Uterus (tissue), 4 donors: ENCODE data around the gene LPCAT2. TPM values are rescaled to one million over a fixed set of nuclear protein-coding genes. Genes with fewer than 3 reads are reported as not detected.
A peak's percentile ranks its signal among the peaks of the same experiment; 100 is the strongest.

Experiments used
- DNase-seq, 2 donors: peaks; one replicate each; pipeline ENCODE4 v3.0.0-alpha.2; 2019 to 2020
- H3K27ac ChIP-seq, 2 donors: fragments of 200-600 bp; sonication (generic); 1 replicate in 1 of 2; 2 replicates in 1 of 2; pipeline ENCODE4 v1.5.1; 2016 to 2018
- H3K27me3 ChIP-seq, 2 donors: fragments of 200-600 bp; sonication (generic); one replicate each; pipeline ENCODE4 v1.5.1; 2018 to 2019; ENCODE audit warnings: control low read depth in 1 of 2
- H3K36me3 ChIP-seq, 2 donors: fragments of 200-600 bp; sonication (generic); one replicate each; pipeline ENCODE4 v1.5.1; 2019; ENCODE audit warnings: control low read depth in 1 of 2
- H3K4me1 ChIP-seq, 2 donors: fragments of 200-600 bp; sonication (generic); one replicate each; pipeline ENCODE4 v1.5.1; 2018 to 2019; ENCODE audit warnings: control low read depth in 1 of 2
- H3K4me3 ChIP-seq, 2 donors: fragments of 200-600 bp; sonication (generic); 1 replicate in 1 of 2; 2 replicates in 1 of 2; pipeline ENCODE4 v1.5.1; 2018 to 2019; ENCODE audit warnings: mild to moderate bottlenecking in 1 of 2
- H3K9me3 ChIP-seq, 2 donors: fragments of 200-600 bp; sonication (generic); one replicate each; pipeline ENCODE4 v1.5.1; 2019; ENCODE audit warnings: control low read depth in 1 of 2
- POLR2A ChIP-seq, 2 donors: fragments of 450-650 bp; IDR thresholded peaks; one replicate each; pipeline ENCODE4 v1.6.1; 2016; ENCODE audit warnings: antibody characterized with exemption in 2 of 2, mild to moderate bottlenecking in 1 of 2, moderate library complexity in 1 of 2
- intact Hi-C: fragments of 100-400 bp; cut with DNase I; formaldehyde crosslinking; loops from one replicate; pipeline ENCODE4 v1.15.1; 2023; ENCODE audit warnings: low total_unique reads
- total RNA-seq, 4 donors: library from RNA; depleted of rRNA in 3 of 4; stranded (reverse); fragments of >200 nt in 3 of 4; gene quantifications; one replicate each; pipeline versions ENCODE4 v1.1.0 to v1.2.4, GENCODE V29; 2014 to 2023
- TF ChIP-seq, protein P1 (sequence below), 4 experiments: fragments of 200-600 bp in 2 of 4; fragments of 450-650 bp in 2 of 4; sonication (generic) in 2 of 4; IDR thresholded peaks; one replicate each; pipeline ENCODE4 v1.5.1; 2016 to 2019; ENCODE audit warnings: antibody characterized with exemption in 4 of 4, mild to moderate bottlenecking in 2 of 4, moderate library complexity in 1 of 4
- donor health status: DM: yes; HTN: yes; CAD: no.

The LPCAT2 gene
- total RNA-seq, 4 donors from 2014 or later: 28.8 to 52.9 (median 36.3) TPM

DNA sequence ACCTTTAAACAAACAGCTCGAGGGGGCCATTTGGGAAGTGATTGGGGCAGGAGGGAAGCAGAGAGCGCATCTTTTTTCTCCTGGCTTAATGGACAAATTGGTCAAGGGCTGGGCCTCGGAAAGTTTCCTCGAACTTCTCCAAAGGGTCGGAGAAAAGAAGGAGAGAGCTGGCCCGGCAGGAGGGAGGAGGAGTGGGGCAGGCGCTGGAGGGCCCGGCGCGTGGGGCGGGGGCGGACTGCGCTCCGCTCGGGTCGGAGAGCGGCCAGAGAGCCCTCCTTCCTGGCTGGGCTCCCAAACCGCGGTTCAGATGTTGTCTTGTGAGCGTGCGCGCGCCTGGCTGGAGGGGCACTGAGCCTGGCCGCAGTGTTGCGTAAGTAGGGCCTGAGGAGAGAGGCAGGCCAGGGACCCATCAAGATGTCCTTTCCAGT, 28.6 kb upstream of the LPCAT2 start:
- Histone ChIP-seq H3K36me3 (no peaks in the 10 kb centered on the region), H3K4me3 (peak overlapping the region; percentile 50 to 73), H3K9me3 (no peaks in the 10 kb centered on the region), H3K27ac (peak overlapping the region; percentile 95 to 97), H3K27me3 (no peaks in the 10 kb centered on the region), H3K4me1 (peaks cover 0 to 6% of the 10 kb centered on the region in 2 donors)
- peak; percentile 14 to 60 for TF ChIP-seq POLR2A (IDR thresholded peaks at IDR 0.05)
- TF ChIP-seq, protein P1, sequence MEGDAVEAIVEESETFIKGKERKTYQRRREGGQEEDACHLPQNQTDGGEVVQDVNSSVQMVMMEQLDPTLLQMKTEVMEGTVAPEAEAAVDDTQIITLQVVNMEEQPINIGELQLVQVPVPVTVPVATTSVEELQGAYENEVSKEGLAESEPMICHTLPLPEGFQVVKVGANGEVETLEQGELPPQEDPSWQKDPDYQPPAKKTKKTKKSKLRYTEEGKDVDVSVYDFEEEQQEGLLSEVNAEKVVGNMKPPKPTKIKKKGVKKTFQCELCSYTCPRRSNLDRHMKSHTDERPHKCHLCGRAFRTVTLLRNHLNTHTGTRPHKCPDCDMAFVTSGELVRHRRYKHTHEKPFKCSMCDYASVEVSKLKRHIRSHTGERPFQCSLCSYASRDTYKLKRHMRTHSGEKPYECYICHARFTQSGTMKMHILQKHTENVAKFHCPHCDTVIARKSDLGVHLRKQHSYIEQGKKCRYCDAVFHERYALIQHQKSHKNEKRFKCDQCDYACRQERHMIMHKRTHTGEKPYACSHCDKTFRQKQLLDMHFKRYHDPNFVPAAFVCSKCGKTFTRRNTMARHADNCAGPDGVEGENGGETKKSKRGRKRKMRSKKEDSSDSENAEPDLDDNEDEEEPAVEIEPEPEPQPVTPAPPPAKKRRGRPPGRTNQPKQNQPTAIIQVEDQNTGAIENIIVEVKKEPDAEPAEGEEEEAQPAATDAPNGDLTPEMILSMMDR (IDR thresholded peaks at IDR 0.05): no peak
- intact Hi-C loops: no loop called here
- DNase-seq: peak; percentile 95 to 96

DNA sequence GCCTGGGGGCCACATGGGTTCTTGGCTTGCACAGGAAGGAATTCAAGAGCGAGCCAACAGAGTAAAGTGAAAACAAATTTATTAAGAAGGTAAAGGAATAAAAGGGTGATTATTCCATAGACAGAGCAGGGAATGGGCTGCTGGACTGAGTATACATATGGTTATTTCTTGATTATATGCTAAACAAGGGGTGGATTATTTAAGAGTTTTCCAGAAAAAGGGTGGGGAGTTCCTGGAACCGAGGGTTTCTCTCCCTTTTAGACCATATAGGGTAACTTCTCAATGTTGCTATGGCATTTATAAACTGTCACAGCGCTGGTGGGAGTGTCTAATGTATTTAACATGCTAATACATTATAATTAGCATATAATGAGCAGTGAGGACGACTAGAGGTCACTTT, 27.8 kb upstream of the LPCAT2 start:
- H3K4me3 ChIP-seq: peak overlapping the region; percentile 50 to 73
- intact Hi-C loops: no loop called here
- DNase-seq: no peak
- H3K36me3 ChIP-seq: no peaks in the 10 kb centered on the region
- H3K4me1 ChIP-seq: peaks cover 0 to 6% of the 10 kb centered on the region in 2 donors
- TF ChIP-seq, protein P1 (IDR thresholded peaks at IDR 0.05): no peak
- no peaks in the 10 kb centered on the region for H3K27me3 ChIP-seq
- peak overlapping the region; percentile 95 to 97 for H3K27ac ChIP-seq
- no peaks in the 10 kb centered on the region for H3K9me3 ChIP-seq

DNA sequence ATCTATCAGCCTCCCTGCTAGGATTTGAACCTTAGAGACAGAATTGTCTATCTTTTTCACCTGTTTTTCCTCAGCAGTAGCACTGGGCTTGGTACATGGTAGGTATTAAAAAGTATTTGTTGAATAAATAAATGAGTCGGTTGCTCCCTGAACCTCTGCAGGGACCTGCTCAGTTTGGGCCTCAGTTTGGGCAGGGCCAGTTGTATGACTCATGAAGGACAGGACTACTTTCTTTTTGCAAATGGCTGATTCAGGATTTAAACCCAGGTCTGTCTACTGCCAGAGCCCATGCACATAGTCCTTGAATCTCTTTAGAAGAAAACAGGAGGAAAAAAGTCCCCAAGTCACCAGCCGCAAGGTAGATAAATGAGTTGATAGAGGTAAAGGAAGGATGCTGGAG, 26.8 kb upstream of the LPCAT2 start:
- intact Hi-C loops: no loop called here
- Histone ChIP-seq H3K4me3 (no peak overlapping the region), H3K27me3 (no peaks in the 10 kb centered on the region), H3K27ac (peak overlapping the region; percentile 95 to 97), H3K9me3 (no peaks in the 10 kb centered on the region), H3K4me1 (no peaks in the 10 kb centered on the region), H3K36me3 (no peaks in the 10 kb centered on the region)
- DNase-seq: no peak
- TF ChIP-seq, protein P1 (IDR thresholded peaks at IDR 0.05): no peak
- TF ChIP-seq POLR2A (IDR thresholded peaks at IDR 0.05): no peak

DNA sequence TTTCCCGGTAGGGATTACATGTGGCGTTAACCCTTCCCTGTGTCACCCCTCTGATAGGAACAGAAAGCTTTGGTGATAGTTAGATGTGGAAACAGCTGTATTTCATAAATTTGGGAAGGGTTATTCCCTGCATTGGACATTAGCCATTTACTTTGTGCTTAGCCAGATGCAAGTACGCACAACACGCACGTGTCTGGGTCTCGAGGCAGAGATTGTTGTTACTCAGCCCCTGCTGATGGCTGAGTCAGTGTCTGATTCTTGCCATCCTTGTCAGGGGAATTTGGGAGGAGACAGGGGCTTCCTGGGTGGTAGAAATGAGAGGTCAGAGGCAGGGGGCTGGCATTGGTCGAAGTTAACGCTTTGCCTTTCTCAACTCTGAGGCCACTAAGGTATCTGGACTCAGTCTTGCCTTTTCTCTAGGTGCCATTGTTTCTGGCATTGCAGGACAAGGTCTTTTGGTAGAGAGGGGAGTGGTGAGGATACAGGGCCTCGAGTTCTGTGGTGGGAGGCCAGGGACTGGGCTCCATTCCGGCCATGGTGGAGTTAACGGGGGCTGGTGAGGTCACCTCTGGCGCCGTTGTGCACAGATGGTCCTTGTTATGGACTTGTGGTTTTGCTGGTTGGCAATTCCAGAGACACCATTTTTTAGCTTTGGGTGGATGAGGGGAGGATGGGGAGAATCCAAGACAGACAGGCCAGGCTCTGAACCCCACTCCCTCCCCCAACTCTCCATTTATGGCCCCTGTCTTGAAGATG, 21.6 kb upstream of the LPCAT2 start:
- no peaks in the 10 kb centered on the region for H3K36me3 ChIP-seq
- H3K9me3 ChIP-seq: no peaks in the 10 kb centered on the region
- intact Hi-C loops: no loop called here
- TF ChIP-seq POLR2A (IDR thresholded peaks at IDR 0.05): no peak
- TF ChIP-seq, protein P1 (IDR thresholded peaks at IDR 0.05): no peak
- H3K4me3 ChIP-seq: no peak overlapping the region
- no peaks in the 10 kb centered on the region for H3K27me3 ChIP-seq
- H3K27ac ChIP-seq: peak overlapping the region; percentile 89 to 95
- H3K4me1 ChIP-seq: no peaks in the 10 kb centered on the region
- peak; percentile 83 to 90 for DNase-seq

DNA sequence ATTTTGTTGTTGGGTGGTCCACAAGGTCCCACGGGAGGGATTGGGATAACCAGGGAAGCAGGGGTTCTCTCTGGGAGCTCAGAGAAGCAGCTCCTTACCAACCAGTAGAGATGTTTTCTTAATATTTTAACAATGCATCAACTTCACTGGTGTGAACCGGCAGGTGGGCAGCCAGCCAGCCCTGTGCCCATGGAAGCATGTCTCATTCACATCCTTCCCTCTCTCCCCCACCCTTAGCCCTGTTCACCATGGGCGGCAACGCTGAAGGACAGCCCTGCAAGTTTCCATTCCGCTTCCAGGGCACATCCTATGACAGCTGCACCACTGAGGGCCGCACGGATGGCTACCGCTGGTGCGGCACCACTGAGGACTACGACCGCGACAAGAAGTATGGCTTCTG, 20.6 kb upstream of the LPCAT2 start:
- Histone ChIP-seq H3K9me3 (no peaks in the 10 kb centered on the region), H3K4me3 (no peak overlapping the region), H3K36me3 (no peaks in the 10 kb centered on the region), H3K4me1 (no peaks in the 10 kb centered on the region), H3K27me3 (no peaks in the 10 kb centered on the region), H3K27ac (peak overlapping the region; percentile 89 to 95)
- DNase-seq: peak; percentile 18 to 35
- intact Hi-C loops: no loop called here
- TF ChIP-seq, protein P1 (IDR thresholded peaks at IDR 0.05): no peak
- no peak for TF ChIP-seq POLR2A (IDR thresholded peaks at IDR 0.05)
